NT2/D1 (cell line): Measurements from ENCODE around the gene RAB31.

Source experiments
- DNase-seq: peaks from one replicate; pipeline ENCODE4 v3.0.0-alpha.2; 2011; ENCODE audit warnings: low read depth, low spot score
- H3K27me3 ChIP-seq: 2 replicates; pipeline ENCODE4 v1.6.0; 2011; ENCODE audit warnings: mild to moderate bottlenecking; ENCODE audit not compliant: insufficient read length, insufficient read depth
- H3K36me3 ChIP-seq: 2 replicates; pipeline ENCODE4 v1.6.1; 2011; ENCODE audit warnings: mild to moderate bottlenecking, low read length, mixed read lengths; ENCODE audit not compliant: insufficient read depth, insufficient read length
- H3K4me1 ChIP-seq: 2 replicates; pipeline ENCODE4 v1.5.1; 2011; ENCODE audit not compliant: insufficient read depth, insufficient read length
- H3K4me3 ChIP-seq: 2 replicates; pipeline ENCODE4 v1.5.1; 2011; ENCODE audit warnings: low read depth; ENCODE audit not compliant: insufficient read length
- H3K9ac ChIP-seq: 2 replicates; pipeline ENCODE4 v1.6.0; 2011; ENCODE audit warnings: low read depth; ENCODE audit not compliant: insufficient read length
- H3K9me3 ChIP-seq: 2 replicates; pipeline ENCODE4 v1.5.1; 2011; ENCODE audit warnings: mild to moderate bottlenecking, low read length; ENCODE audit not compliant: insufficient read depth
- SUZ12 ChIP-seq: IDR thresholded peaks from 2 replicates; pipeline ENCODE4 v1.6.1; 2011; ENCODE audit not compliant: insufficient read length, insufficient read depth; ENCODE audit errors: extremely low read depth
- YY1 ChIP-seq: IDR thresholded peaks from 2 replicates; pipeline ENCODE4 v1.6.1; 2011; ENCODE audit not compliant: insufficient read length, insufficient read depth
- ZNF274 ChIP-seq: IDR thresholded peaks from 2 replicates; pipeline ENCODE4 v1.6.1; 2011; ENCODE audit warnings: mild to moderate bottlenecking, low read depth, low read length

Gene RAB31

DNA sequence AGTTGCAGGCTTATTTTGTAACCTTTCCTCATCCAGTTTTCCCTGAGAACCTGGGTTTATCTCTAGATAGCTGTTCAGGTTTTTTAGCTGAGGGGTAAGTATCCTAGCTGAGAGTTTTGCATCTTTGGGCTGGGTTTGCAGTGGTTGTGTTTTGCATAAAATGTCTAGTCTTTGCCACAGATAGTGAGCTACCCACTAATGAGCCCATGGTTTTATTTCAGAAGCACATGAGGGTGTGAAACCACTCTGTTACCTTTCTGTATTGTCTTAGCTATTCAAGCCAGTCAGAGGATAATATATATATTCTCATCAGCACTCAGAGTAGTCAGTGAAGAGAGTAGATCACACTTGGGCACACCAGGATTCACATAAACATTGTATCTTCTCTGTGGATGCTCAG lies 153.1 kb downstream of the RAB31 start:
- Histone ChIP-seq H3K36me3 (peaks cover 29% of the 10 kb centered on the region), H3K4me3 (no peak overlapping the region), H3K9ac (no peak overlapping the region), H3K27me3 (no peaks in the 10 kb centered on the region), H3K4me1 (no peaks in the 10 kb centered on the region), H3K9me3 (no peaks in the 10 kb centered on the region)
- no peak for TF ChIP-seq YY1
- no peak for TF ChIP-seq ZNF274
- no peak for TF ChIP-seq SUZ12
- DNase-seq, result no peak

- H3K9me3 ChIP-seq, result no peaks in the 10 kb centered on the region
- H3K4me1 ChIP-seq, result no peaks in the 10 kb centered on the region
- no peak overlapping the region for H3K4me3 ChIP-seq
- H3K9ac ChIP-seq, result no peak overlapping the region
- H3K27me3 ChIP-seq, result no peaks in the 10 kb centered on the region
- H3K36me3 ChIP-seq, result peaks cover 28% of the 10 kb centered on the region
- TF ChIP-seq ZNF274, result no peak
- no peak for TF ChIP-seq SUZ12
- TF ChIP-seq YY1, result no peak
- no peak for DNase-seq
These were observed 153.8 kb downstream of the RAB31 start for GRCh38 chr18:9861933-9862332.

- Histone ChIP-seq H3K27me3 (no peaks in the 10 kb centered on the region), H3K4me3 (no peak overlapping the region), H3K36me3 (peaks cover 28% of the 10 kb centered on the region), H3K9ac (no peak overlapping the region), H3K4me1 (no peaks in the 10 kb centered on the region), H3K9me3 (no peaks in the 10 kb centered on the region)
- DNase-seq, result no peak
- TF ChIP-seq YY1, result no peak
- TF ChIP-seq ZNF274, result no peak
- TF ChIP-seq SUZ12, result no peak
These were observed 154.6 kb downstream of the RAB31 start for GRCh38 chr18:9862686-9863085.

DNA sequence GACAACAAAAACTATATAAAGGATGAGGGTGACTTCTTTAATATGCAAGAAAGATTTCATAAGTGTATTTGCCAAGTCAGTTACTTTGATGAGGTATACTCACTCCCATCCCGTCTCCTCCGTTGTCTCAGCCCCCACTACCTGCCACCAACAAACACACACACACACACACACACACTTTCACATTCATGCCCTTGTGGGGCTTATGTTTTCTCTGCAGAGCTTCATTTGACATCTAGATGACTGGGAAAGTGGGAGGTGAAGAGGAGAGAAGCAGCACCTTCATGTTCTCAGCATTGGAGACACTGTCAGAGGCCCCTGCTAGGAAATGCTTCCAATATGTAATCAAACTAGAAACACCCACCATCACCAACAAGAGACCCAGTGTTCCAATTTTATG lies 155.2 kb downstream of the RAB31 start:
- H3K9ac ChIP-seq, result no peak overlapping the region
- no peak for DNase-seq
- H3K27me3 ChIP-seq, result no peaks in the 10 kb centered on the region
- TF ChIP-seq YY1, result no peak
- TF ChIP-seq SUZ12, result no peak
- TF ChIP-seq ZNF274, result no peak
- H3K36me3 ChIP-seq, result peaks cover 28% of the 10 kb centered on the region
- H3K4me3 ChIP-seq, result no peak overlapping the region
- no peaks in the 10 kb centered on the region for H3K9me3 ChIP-seq
- no peaks in the 10 kb centered on the region for H3K4me1 ChIP-seq

DNA sequence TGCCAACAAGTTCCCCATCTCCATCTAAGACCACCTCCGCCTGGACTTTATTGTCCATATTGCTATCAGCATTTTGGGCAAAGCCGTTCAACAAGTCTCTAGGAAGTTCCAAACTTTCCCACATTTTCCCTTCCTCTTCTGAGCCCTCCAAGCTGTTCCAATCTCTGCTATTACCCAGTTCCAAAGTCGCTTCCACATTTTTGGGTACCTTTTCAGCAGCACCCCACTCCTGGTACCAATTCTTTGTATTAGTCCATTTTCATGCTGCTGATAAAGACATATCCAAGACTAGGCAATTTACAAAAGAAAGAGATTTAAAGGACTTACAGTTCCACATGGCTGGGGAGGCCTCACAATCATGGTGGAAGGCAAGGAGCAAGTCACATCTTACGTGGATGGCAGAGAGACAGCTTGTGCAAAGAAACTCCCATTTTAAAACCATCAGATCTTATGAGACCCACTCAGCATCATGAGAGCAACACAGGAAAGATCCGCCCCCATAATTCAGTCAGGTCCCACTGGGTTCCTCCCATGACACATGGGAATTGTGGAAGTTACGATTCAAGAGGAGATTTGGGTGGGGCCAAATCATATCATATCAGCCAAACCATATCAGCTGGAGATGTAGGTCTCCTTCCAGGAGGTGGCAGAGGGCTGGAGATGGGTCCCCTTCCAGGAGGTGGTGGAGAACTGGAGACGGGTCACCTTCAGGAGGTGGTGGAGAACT lies 157.8 kb downstream of the RAB31 start:
- Histone ChIP-seq H3K4me3 (no peak overlapping the region), H3K27me3 (no peaks in the 10 kb centered on the region), H3K4me1 (no peaks in the 10 kb centered on the region), H3K9me3 (no peaks in the 10 kb centered on the region), H3K9ac (no peak overlapping the region), H3K36me3 (peaks cover 5% of the 10 kb centered on the region)
- no peak for DNase-seq
- no peak for TF ChIP-seq SUZ12
- no peak for TF ChIP-seq ZNF274
- TF ChIP-seq YY1, result no peak

DNA sequence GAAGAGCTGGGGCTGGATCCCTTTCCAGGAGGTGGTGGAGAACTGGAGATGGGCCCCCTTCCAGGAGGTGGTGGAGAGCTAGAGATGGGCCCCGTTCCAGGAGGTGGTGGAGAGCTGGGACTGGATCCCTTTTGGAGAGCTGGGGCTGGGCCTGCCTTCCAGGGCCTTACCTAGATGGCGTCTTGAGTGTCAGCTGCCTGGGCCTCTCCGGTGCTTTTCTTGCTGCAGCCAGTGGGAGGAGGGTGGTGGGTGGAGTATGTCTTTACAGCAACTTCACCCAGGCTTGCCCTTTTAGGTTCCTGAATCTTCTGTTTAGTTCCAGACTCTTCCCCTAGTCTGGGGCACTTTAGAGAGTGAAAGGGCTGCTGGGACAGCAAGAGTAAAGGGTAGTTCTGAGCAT lies 158.5 kb downstream of the RAB31 start:
- no peak for TF ChIP-seq SUZ12
- TF ChIP-seq ZNF274, result no peak
- Histone ChIP-seq H3K36me3 (no peaks in the 10 kb centered on the region), H3K4me3 (no peak overlapping the region), H3K27me3 (no peaks in the 10 kb centered on the region), H3K9me3 (no peaks in the 10 kb centered on the region), H3K4me1 (no peaks in the 10 kb centered on the region), H3K9ac (no peak overlapping the region)
- no peak for DNase-seq

DNA sequence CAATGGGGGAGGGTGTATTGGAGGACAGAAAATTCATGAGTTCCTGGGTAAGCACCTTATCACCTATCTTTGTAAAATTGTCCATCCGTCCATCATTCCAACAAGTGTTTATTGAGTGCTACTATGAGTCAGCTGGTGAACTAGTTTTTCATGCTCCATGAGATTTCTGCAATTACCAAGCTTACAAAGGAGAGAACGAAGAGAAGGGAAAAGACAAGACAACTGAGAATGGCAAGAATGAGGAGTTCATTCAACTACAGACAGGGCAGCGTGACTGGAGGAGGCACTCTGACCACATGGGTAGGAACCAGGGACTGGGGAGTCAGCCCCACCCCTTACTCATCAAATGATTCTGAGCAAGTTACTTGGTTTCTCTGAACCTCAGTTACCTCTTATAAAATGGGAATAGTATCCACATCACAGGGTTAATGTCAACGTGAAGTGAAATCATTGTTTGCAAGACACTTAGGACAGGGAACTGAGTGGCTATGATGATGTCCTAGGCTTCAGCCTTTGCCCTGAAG lies 159.0 kb downstream of the RAB31 start:
- Histone ChIP-seq H3K4me1 (no peaks in the 10 kb centered on the region), H3K36me3 (no peaks in the 10 kb centered on the region), H3K4me3 (no peak overlapping the region), H3K9ac (no peak overlapping the region), H3K9me3 (no peaks in the 10 kb centered on the region), H3K27me3 (no peaks in the 10 kb centered on the region)
- TF ChIP-seq YY1 (no peak), ZNF274 (no peak), SUZ12 (no peak)
- DNase-seq, result no peak
